ENCODE measurements around the gene BTNL8.

The BTNL8 gene

GRCh38 chr5:180862645-180863044, 36.3 kb upstream of the BTNL8 start:
- Histone ChIP-seq H3K36me3 (ENCODE audit: control insufficient read depth, insufficient read depth, low read length) (no peaks in the 10 kb centered on the region), H3K27ac (ENCODE audit: insufficient read depth, low read depth, low read length, poor library complexity, severe bottlenecking) (no peak overlapping the region), H3K4me3 (ENCODE audit: insufficient read depth, low read depth, low read length) (no peak overlapping the region), H3K4me1 (ENCODE audit: control insufficient read depth, insufficient read depth, low read length) (no peaks in the 10 kb centered on the region), H3K9me3 (ENCODE audit: control insufficient read depth, low read length) (no peaks in the 10 kb centered on the region), H3K27me3 (ENCODE audit: control insufficient read depth, insufficient read depth, low read length, poor library complexity, severe bottlenecking) (peaks cover 3% of the 10 kb centered on the region)
- 59 to 62% methylated on average over 11 of the region's 11 CpGs for WGBS, 2 experiments

GRCh38 chr5:180865981-180866695, 32.8 kb upstream of the BTNL8 start:
- no peaks in the 10 kb centered on the region for H3K36me3 ChIP-seq (ENCODE audit: control insufficient read depth, insufficient read depth, low read length)
- 79 to 80% methylated on average over 4 to 5 of the region's 5 CpGs for WGBS, 2 experiments
- H3K4me1 ChIP-seq (ENCODE audit: control insufficient read depth, insufficient read depth, low read length), result no peaks in the 10 kb centered on the region
- H3K27ac ChIP-seq (ENCODE audit: insufficient read depth, low read depth, low read length, poor library complexity, severe bottlenecking), result no peak overlapping the region
- H3K27me3 ChIP-seq (ENCODE audit: control insufficient read depth, insufficient read depth, low read length, poor library complexity, severe bottlenecking), result peaks cover 3% of the 10 kb centered on the region
- no peaks in the 10 kb centered on the region for H3K9me3 ChIP-seq (ENCODE audit: control insufficient read depth, low read length)
- H3K4me3 ChIP-seq (ENCODE audit: insufficient read depth, low read depth, low read length), result no peak overlapping the region

- Histone ChIP-seq H3K4me1 (ENCODE audit: control insufficient read depth, insufficient read depth, low read length) (no peaks in the 10 kb centered on the region), H3K36me3 (ENCODE audit: control insufficient read depth, insufficient read depth, low read length) (no peaks in the 10 kb centered on the region), H3K4me3 (ENCODE audit: insufficient read depth, low read depth, low read length) (no peak overlapping the region), H3K27me3 (ENCODE audit: control insufficient read depth, insufficient read depth, low read length, poor library complexity, severe bottlenecking) (peaks cover 3% of the 10 kb centered on the region), H3K27ac (ENCODE audit: insufficient read depth, low read depth, low read length, poor library complexity, severe bottlenecking) (no peak overlapping the region), H3K9me3 (ENCODE audit: control insufficient read depth, low read length) (no peaks in the 10 kb centered on the region)
- 90 to 91% methylated on average over 10 of the region's 10 CpGs for WGBS, 2 experiments
Measured at GRCh38 chr5:180866985-180867384, 32.0 kb upstream of the BTNL8 start.

- Histone ChIP-seq H3K36me3 (ENCODE audit: control insufficient read depth, insufficient read depth, low read length) (no peaks in the 10 kb centered on the region), H3K9me3 (ENCODE audit: control insufficient read depth, low read length) (no peaks in the 10 kb centered on the region), H3K27ac (ENCODE audit: insufficient read depth, low read depth, low read length, poor library complexity, severe bottlenecking) (no peak overlapping the region), H3K4me1 (ENCODE audit: control insufficient read depth, insufficient read depth, low read length) (no peaks in the 10 kb centered on the region), H3K27me3 (ENCODE audit: control insufficient read depth, insufficient read depth, low read length, poor library complexity, severe bottlenecking) (peaks cover 3% of the 10 kb centered on the region), H3K4me3 (ENCODE audit: insufficient read depth, low read depth, low read length) (no peak overlapping the region)
- WGBS, 2 experiments, result 0 to 2% methylated on average over 3 of the region's 3 CpGs
Measured at GRCh38 chr5:180868960-180869359, 30.0 kb upstream of the BTNL8 start.

- no peak overlapping the region for H3K27ac ChIP-seq (ENCODE audit: insufficient read depth, low read depth, low read length, poor library complexity, severe bottlenecking)
- no peaks in the 10 kb centered on the region for H3K4me1 ChIP-seq (ENCODE audit: control insufficient read depth, insufficient read depth, low read length)
- no peaks in the 10 kb centered on the region for H3K36me3 ChIP-seq (ENCODE audit: control insufficient read depth, insufficient read depth, low read length)
- no peaks in the 10 kb centered on the region for H3K9me3 ChIP-seq (ENCODE audit: control insufficient read depth, low read length)
- 83 to 88% methylated on average over 1 of the region's 1 CpG for WGBS, 2 experiments
- H3K27me3 ChIP-seq (ENCODE audit: control insufficient read depth, insufficient read depth, low read length, poor library complexity, severe bottlenecking), result peaks cover 3% of the 10 kb centered on the region
- no peak overlapping the region for H3K4me3 ChIP-seq (ENCODE audit: insufficient read depth, low read depth, low read length)
Measured at GRCh38 chr5:180869587-180869986, 29.4 kb upstream of the BTNL8 start.

GRCh38 chr5:180870276-180871068, 28.5 kb upstream of the BTNL8 start:
- no peaks in the 10 kb centered on the region for H3K4me1 ChIP-seq (ENCODE audit: control insufficient read depth, insufficient read depth, low read length)
- WGBS, 2 experiments, result 77 to 78% methylated on average over 16 of the region's 16 CpGs
- H3K36me3 ChIP-seq (ENCODE audit: control insufficient read depth, insufficient read depth, low read length), result no peaks in the 10 kb centered on the region
- H3K27ac ChIP-seq (ENCODE audit: insufficient read depth, low read depth, low read length, poor library complexity, severe bottlenecking), result no peak overlapping the region
- no peaks in the 10 kb centered on the region for H3K9me3 ChIP-seq (ENCODE audit: control insufficient read depth, low read length)
- peaks cover 3% of the 10 kb centered on the region for H3K27me3 ChIP-seq (ENCODE audit: control insufficient read depth, insufficient read depth, low read length, poor library complexity, severe bottlenecking)
- H3K4me3 ChIP-seq (ENCODE audit: insufficient read depth, low read depth, low read length), result no peak overlapping the region

- Histone ChIP-seq H3K27me3 (ENCODE audit: control insufficient read depth, insufficient read depth, low read length, poor library complexity, severe bottlenecking) (peaks cover under 1% of the 10 kb centered on the region), H3K4me1 (ENCODE audit: control insufficient read depth, insufficient read depth, low read length) (no peaks in the 10 kb centered on the region), H3K4me3 (ENCODE audit: insufficient read depth, low read depth, low read length) (no peak overlapping the region), H3K9me3 (ENCODE audit: control insufficient read depth, low read length) (no peaks in the 10 kb centered on the region), H3K27ac (ENCODE audit: insufficient read depth, low read depth, low read length, poor library complexity, severe bottlenecking) (no peak overlapping the region), H3K36me3 (ENCODE audit: control insufficient read depth, insufficient read depth, low read length) (no peaks in the 10 kb centered on the region)
- WGBS, 2 experiments, result 82 to 83% methylated on average over 9 of the region's 9 CpGs
Measured at GRCh38 chr5:180872419-180872818, 26.5 kb upstream of the BTNL8 start.

- Histone ChIP-seq H3K9me3 (ENCODE audit: control insufficient read depth, low read length) (no peaks in the 10 kb centered on the region), H3K36me3 (ENCODE audit: control insufficient read depth, insufficient read depth, low read length) (no peaks in the 10 kb centered on the region), H3K4me1 (ENCODE audit: control insufficient read depth, insufficient read depth, low read length) (no peaks in the 10 kb centered on the region), H3K27me3 (ENCODE audit: control insufficient read depth, insufficient read depth, low read length, poor library complexity, severe bottlenecking) (no peaks in the 10 kb centered on the region), H3K27ac (ENCODE audit: insufficient read depth, low read depth, low read length, poor library complexity, severe bottlenecking) (no peak overlapping the region), H3K4me3 (ENCODE audit: insufficient read depth, low read depth, low read length) (no peak overlapping the region)
- 79 to 80% methylated on average over 13 of the region's 13 CpGs for WGBS, 2 experiments
Measured at GRCh38 chr5:180873615-180874520, 25.1 kb upstream of the BTNL8 start.

GRCh38 chr5:180874804-180875582, 24.0 kb upstream of the BTNL8 start:
- Histone ChIP-seq H3K36me3 (ENCODE audit: control insufficient read depth, insufficient read depth, low read length) (no peaks in the 10 kb centered on the region), H3K27ac (ENCODE audit: insufficient read depth, low read depth, low read length, poor library complexity, severe bottlenecking) (no peak overlapping the region), H3K27me3 (ENCODE audit: control insufficient read depth, insufficient read depth, low read length, poor library complexity, severe bottlenecking) (no peaks in the 10 kb centered on the region), H3K4me1 (ENCODE audit: control insufficient read depth, insufficient read depth, low read length) (no peaks in the 10 kb centered on the region), H3K9me3 (ENCODE audit: control insufficient read depth, low read length) (no peaks in the 10 kb centered on the region), H3K4me3 (ENCODE audit: insufficient read depth, low read depth, low read length) (no peak overlapping the region)
- 86% methylated on average over 10 to 12 of the region's 12 CpGs for WGBS, 2 experiments

Measured in ectodermal cell (in vitro differentiated cells).